Astrocyte of the cerebellum (primary cell): Measurements from ENCODE around the gene C4orf17.

Source experiments
- DNase-seq: peaks from one replicate; pipeline ENCODE4 v3.0.0-alpha.2; 2011; ENCODE audit warnings: low read depth
- H3K4me3 ChIP-seq: 2 replicates; pipeline ENCODE4 v1.5.1; 2011; ENCODE audit warnings: mild to moderate bottlenecking, low read depth, low read length, moderate library complexity
- CTCF ChIP-seq: IDR thresholded peaks from 2 replicates; pipeline ENCODE4 v1.5.1; 2012; ENCODE audit warnings: low read length, low read depth, moderate library complexity, mild to moderate bottlenecking; ENCODE audit errors: missing control alignments
- in situ Hi-C: cut with HindIII; loops from 2 replicates; pipeline ENCODE4 v1.10.0; 2017; ENCODE audit warnings: low sequenced_read_pairs

The C4orf17 gene

GRCh38 chr4:99510721-99511120 lies at the start of gene C4orf17:
TSS of gene C4orf17 (plus strand) at chr4:99511021. CDS start at chr4:99513082, 2,061 bp downstream.
- no peak for DNase-seq
- H3K4me3 ChIP-seq, result no peak within 1 kb of the TSS
- in situ Hi-C loops, result no loop called here
- TF ChIP-seq CTCF, result no peak

DNA sequence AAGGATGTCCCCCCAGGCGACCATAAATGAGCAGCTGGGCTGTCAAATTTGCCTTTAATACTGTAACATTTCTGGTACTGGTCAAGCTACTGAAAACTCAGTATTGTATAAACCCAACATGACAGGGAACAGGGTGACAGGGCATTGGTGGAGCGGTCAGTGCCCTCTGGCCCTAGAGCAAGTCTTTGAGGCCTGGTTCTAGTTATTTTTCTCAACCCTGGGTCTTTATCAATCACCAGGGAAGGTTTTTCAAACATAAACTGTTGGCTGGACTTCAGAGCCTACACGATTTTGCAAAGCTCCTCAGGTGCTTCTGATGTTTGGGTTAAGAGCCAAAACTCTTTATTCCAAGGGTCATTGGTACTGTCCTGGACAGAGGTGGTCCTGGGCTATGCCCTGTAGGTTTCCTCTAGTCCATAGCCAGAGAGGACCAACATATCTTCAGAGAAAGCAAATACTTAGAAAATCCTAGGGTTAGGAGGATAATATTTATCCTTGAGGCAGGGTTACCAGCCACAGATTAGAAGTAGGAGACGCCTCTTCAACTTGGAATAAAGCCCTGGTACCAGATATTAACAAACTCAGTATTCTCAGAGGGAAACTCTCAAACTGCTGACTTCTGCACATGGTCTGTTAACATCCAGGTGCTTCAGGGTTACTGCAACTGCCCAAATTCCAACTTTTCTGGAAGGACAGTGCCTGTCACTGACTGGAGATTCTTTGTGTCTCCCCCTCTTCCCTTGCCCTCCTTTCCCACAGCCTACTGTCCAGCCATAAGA lies 49.0 kb upstream of the C4orf17 start:
- H3K4me3 ChIP-seq, result no peak overlapping the region
- no peak for TF ChIP-seq CTCF
- in situ Hi-C loops, result no loop called here

DNA sequence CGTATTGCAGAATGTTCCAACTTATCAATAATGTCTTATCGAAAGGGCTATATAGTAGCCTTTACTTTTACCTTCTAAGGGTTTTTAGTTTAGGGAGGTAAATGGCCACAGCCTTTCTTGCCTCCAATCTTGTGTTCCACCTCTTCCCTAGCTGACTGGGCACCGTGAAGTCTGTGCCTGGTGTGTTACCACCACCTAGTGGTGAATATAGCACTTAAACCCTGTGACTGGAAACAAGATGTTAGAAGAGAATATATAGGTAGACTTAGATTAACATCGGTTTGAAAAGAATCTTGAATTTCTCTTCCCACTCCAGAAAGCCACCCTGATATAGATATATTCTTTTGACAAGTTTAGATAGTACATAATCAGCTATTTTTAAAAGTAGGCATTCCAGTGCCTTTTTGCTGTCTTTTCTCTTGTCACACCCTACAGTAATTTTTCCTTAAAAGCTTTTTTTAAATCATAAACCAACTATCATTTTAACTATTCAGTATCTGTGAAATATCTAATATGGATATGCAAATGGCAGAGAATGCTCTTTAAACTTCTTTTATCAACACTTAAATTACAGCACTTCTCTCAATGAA lies 47.9 kb upstream of the C4orf17 start:
- H3K4me3 ChIP-seq, result no peak overlapping the region
- peak; percentile 82 for TF ChIP-seq CTCF
- DNase-seq, result peak; percentile 46
- in situ Hi-C loops, result no loop called here

More for the DNA sequence above, 49.0 kb upstream of the C4orf17 start:
- DNase-seq, result no peak

DNA sequence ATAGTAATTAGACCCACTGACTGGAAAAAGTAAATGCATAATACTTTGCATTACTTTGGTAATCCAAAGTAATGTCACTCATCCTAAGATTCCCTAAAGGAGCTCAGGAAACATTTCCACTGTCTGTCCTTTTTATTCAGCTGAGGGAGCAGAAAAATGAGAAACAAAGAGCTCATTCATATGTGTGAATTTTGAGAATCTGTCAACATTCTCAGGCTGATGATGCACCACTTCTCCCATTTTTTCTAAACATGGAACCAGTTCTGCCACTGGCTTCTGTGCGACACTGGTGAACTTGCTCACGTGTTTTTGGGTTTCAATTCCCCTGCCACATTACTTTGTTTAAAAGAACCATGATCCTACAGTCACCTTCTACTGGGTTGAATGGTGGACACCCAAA lies 47.3 kb upstream of the C4orf17 start:
- in situ Hi-C loops, result no loop called here
- no peak for TF ChIP-seq CTCF
- no peak for DNase-seq
- no peak overlapping the region for H3K4me3 ChIP-seq

DNA sequence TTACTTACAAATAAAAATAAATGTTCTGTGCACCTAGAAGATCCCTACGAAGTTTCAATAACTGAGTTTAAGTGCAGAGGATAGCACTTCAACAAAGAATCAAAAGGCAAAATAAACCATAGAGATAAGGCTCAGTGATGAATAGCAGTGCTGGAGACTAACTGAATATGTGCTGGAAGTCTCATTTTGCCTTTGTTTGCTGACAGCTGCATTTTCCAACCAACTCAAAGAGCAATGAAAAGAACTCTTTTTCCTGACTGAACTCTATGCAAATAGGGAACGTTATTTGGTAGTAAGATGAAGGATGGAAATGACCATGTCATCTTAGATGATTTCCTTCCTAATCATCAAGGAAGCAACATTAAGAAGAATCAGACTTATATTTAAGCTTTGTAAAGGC lies 42.9 kb upstream of the C4orf17 start:
- no peak for DNase-seq
- in situ Hi-C loops, result no loop called here
- TF ChIP-seq CTCF, result no peak
- no peak overlapping the region for H3K4me3 ChIP-seq

DNA sequence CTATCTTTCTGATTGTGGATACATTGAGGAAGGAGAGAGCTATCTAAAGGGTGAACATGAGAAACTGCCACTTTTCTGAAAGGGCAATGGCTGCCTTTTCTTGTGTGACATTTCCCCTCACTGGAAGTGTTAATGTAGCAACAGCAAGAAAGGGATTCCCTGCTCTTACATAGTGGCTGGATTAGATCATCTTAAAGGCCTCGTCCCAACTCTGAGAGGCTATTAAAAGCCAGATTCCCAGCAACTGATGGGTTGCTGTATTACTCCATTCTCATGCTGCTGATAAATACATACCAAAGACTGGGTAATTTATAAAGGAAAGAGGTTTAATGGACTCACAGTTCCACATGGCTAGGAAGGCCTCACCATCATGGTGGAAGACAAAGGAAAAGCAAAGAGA lies 41.9 kb upstream of the C4orf17 start:
- in situ Hi-C loops, result no loop called here
- no peak for DNase-seq
- TF ChIP-seq CTCF, result no peak
- no peak overlapping the region for H3K4me3 ChIP-seq
